Upper lobe of left lung (tissue), 6 donors: ENCODE measurements around the gene HIBADH. TPM values are rescaled to one million over a fixed set of nuclear protein-coding genes. Genes with fewer than 3 reads are reported as not detected.

Experiments used
- ATAC-seq, 2 donors: fragments of 200-7000 bp; cut with Tn5 transposase; one replicate each; pipeline ENCODE4 v1.9.1; 2022; ENCODE audit warnings: mild to moderate bottlenecking in 2 of 2, moderate library complexity in 2 of 2; ENCODE audit not compliant: low FRiP score in 2 of 2
- DNase-seq, 2 donors: peaks; one replicate each; pipeline ENCODE4 v3.0.0-alpha.2; 2019 to 2020
- H3K27ac ChIP-seq, 4 donors: fragments of 200-600 bp; sonication (generic); one replicate each; pipeline ENCODE4 v1.5.1; 2016 to 2019
- H3K27me3 ChIP-seq, 4 donors: fragments of 200-600 bp; sonication (generic); one replicate each; pipeline ENCODE4 v1.5.1; 2017 to 2019
- H3K36me3 ChIP-seq, 4 donors: fragments of 200-600 bp; sonication (generic); one replicate each; pipeline ENCODE4 v1.5.1; 2016 to 2019
- H3K4me1 ChIP-seq, 4 donors: fragments of 200-600 bp; sonication (generic); one replicate each; pipeline ENCODE4 v1.5.1; 2018 to 2019
- H3K4me3 ChIP-seq, 4 donors: fragments of 200-600 bp; sonication (generic); one replicate each; pipeline ENCODE4 v1.5.1; 2017 to 2019; ENCODE audit warnings: mild to moderate bottlenecking in 2 of 4, moderate library complexity in 1 of 4
- H3K9me3 ChIP-seq, 4 donors: fragments of 200-600 bp; sonication (generic); one replicate each; pipeline ENCODE4 v1.5.1; 2018 to 2019
- EP300 ChIP-seq, 4 donors: sonication (generic); formaldehyde crosslinking; IDR thresholded peaks; one replicate each; pipeline ENCODE4 v1.5.1; 2017; ENCODE audit warnings: antibody characterized with exemption in 4 of 4, control low read depth in 2 of 4
- POLR2A ChIP-seq, 4 donors: fragments of 450-650 bp; IDR thresholded peaks; one replicate each; pipeline ENCODE4 v1.5.1; 2016 to 2017; ENCODE audit warnings: antibody characterized with exemption in 4 of 4, mild to moderate bottlenecking in 2 of 4
- POLR2AphosphoS5 ChIP-seq, 2 donors: sonication (generic); formaldehyde crosslinking; IDR thresholded peaks; one replicate each; pipeline ENCODE4 v1.5.1; 2017; ENCODE audit warnings: antibody characterized with exemption in 2 of 2
- WGBS, 2 donors: methylation state at CpG; one replicate each; pipeline ENCODE4 v1.1.5; 2017 to 2018; 5-methylcytosine and 5-hydroxymethylcytosine counted together
- total RNA-seq, 6 donors: library from RNA; depleted of rRNA in 4 of 6; stranded (reverse); fragments of >200 nt in 4 of 6; gene quantifications; one replicate each; pipeline versions ENCODE4 v1.1.0 to v1.2.1, GENCODE V29; 2016 to 2021
- TF ChIP-seq, protein P1 (sequence below), 6 experiments: fragments of 450-650 bp in 4 of 6; fragments of 200-600 bp in 2 of 6; sonication (generic) in 2 of 6; IDR thresholded peaks; one replicate each; pipeline ENCODE4 v1.5.1; 2016 to 2019; ENCODE audit warnings: antibody characterized with exemption in 6 of 6
- donor health status: DM: no; HTN: no; CAD: no; lungs with moderate emphysema.
- donor health status: DM: no; HTN: yes; CAD: no; lungs with severe emphysema.

HIBADH gene
- total RNA-seq, 6 donors from 2014 or later: 7.4 to 26.1 (median 21.8) TPM

DNA sequence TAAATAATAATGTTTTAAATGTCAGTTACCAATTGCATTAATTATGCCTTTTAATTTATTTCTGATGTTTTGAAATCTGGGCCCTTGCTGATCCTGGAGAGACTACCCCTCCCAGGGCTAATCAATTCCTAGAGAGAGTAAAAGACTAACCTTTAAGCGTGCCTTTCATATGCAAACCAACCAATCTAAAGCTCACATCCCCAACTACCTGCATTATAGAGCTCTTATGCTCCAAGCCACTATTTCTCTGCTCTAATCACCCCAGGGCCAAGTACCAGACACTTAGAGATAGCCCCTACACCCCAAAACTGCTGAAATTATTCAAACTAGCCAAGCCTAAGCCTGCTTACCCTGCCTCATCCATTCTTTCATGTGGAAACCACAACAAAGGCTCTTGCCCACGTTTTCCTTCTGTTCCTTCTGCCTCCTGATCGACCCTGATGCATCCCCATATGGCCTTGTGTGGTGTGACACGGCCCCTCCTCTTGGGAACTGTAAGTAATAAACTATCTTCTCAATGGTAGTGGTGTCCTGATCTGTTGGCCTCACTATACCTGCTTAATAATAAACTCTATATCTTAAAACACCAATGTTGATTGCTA, 97.7 kb downstream of the HIBADH start:
- H3K36me3 ChIP-seq: no peaks in the 10 kb centered on the region
- no peak for ATAC-seq
- H3K4me3 ChIP-seq: no peak overlapping the region
- WGBS, 2 donors: 82 to 83% methylated on average over 4 of the region's 4 CpGs
- H3K27ac ChIP-seq: no peak overlapping the region
- H3K27me3 ChIP-seq: no peaks in the 10 kb centered on the region
- H3K9me3 ChIP-seq: no peaks in the 10 kb centered on the region
- no peaks in the 10 kb centered on the region for H3K4me1 ChIP-seq
- no peak for DNase-seq
- TF ChIP-seq POLR2AphosphoS5 (IDR thresholded peaks at IDR 0.05): no peak
- no peak for TF ChIP-seq EP300 (IDR thresholded peaks at IDR 0.05)
- TF ChIP-seq, protein P1, sequence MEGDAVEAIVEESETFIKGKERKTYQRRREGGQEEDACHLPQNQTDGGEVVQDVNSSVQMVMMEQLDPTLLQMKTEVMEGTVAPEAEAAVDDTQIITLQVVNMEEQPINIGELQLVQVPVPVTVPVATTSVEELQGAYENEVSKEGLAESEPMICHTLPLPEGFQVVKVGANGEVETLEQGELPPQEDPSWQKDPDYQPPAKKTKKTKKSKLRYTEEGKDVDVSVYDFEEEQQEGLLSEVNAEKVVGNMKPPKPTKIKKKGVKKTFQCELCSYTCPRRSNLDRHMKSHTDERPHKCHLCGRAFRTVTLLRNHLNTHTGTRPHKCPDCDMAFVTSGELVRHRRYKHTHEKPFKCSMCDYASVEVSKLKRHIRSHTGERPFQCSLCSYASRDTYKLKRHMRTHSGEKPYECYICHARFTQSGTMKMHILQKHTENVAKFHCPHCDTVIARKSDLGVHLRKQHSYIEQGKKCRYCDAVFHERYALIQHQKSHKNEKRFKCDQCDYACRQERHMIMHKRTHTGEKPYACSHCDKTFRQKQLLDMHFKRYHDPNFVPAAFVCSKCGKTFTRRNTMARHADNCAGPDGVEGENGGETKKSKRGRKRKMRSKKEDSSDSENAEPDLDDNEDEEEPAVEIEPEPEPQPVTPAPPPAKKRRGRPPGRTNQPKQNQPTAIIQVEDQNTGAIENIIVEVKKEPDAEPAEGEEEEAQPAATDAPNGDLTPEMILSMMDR (IDR thresholded peaks at IDR 0.05): no peak
- no peak for TF ChIP-seq POLR2A (IDR thresholded peaks at IDR 0.05)

DNA sequence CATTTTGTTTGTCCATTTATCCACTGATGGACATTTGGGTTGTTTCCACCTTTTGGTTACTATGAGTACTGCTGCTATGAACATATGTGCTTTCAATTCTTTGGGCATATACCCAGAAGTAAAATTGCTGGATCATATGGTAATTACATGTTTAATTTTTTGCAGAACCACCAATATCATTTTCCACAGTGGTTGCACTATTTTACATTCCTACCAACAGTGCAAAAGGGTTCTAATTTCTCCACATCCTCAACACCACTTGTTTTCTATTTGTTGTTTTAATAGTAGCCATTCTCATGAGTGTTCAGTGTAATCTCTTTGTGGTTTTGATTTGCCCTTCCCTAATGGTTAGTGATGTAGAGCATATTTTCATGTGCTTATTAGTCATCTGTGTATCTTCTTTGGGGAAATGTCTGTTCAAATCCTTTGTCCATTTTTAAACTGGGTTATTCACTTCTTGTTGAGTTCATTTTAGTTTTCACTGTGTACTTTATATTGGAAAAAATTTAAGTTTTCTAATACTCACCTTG, 101.9 kb downstream of the HIBADH start:
- no peak for ATAC-seq
- H3K27me3 ChIP-seq: no peaks in the 10 kb centered on the region
- H3K27ac ChIP-seq: no peak overlapping the region

GRCh38 chr7:27555670-27556069, 107.0 kb downstream of the HIBADH start:
- WGBS, 2 donors: 83 to 86% methylated on average over 2 of the region's 2 CpGs
- no peaks in the 10 kb centered on the region for H3K36me3 ChIP-seq
- TF ChIP-seq POLR2AphosphoS5 (IDR thresholded peaks at IDR 0.05) (no peak), EP300 (IDR thresholded peaks at IDR 0.05) (no peak), POLR2A (IDR thresholded peaks at IDR 0.05) (no peak)
- TF ChIP-seq, protein P1 (IDR thresholded peaks at IDR 0.05): no peak
- no peaks in the 10 kb centered on the region for H3K27me3 ChIP-seq
- H3K4me3 ChIP-seq: no peak overlapping the region
- DNase-seq (no peak), ATAC-seq (no peak)
- H3K4me1 ChIP-seq: no peaks in the 10 kb centered on the region
- no peaks in the 10 kb centered on the region for H3K9me3 ChIP-seq
- H3K27ac ChIP-seq: no peak overlapping the region

More for the DNA sequence above, 101.9 kb downstream of the HIBADH start:
- no peak for DNase-seq
- no peak for TF ChIP-seq POLR2AphosphoS5 (IDR thresholded peaks at IDR 0.05)
- TF ChIP-seq POLR2A (IDR thresholded peaks at IDR 0.05): no peak
- TF ChIP-seq EP300 (IDR thresholded peaks at IDR 0.05): no peak
- TF ChIP-seq, protein P1 (IDR thresholded peaks at IDR 0.05): no peak
- no peaks in the 10 kb centered on the region for H3K36me3 ChIP-seq
- no peaks in the 10 kb centered on the region for H3K9me3 ChIP-seq
- H3K4me1 ChIP-seq: no peaks in the 10 kb centered on the region
- no peak overlapping the region for H3K4me3 ChIP-seq

DNA sequence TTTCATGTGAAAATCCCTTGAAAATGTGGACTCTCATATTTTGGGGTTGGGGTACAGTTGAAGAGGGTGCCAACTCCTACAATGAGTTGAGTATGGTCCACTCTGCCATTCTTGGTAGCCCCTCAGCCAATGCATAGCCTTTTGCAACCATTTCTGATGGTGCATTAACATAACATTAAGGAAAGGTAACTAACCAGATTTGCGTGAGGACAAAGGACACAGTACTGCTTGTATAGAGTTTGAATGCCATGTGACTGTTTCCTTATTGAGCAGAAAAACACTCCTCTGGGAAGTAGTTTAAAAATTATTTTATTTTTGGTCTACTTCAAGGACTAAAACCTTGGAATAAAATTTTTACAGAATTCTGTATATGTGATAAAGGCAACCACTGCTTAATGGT, 107.9 kb downstream of the HIBADH start:
- no peak overlapping the region for H3K4me3 ChIP-seq
- TF ChIP-seq EP300 (IDR thresholded peaks at IDR 0.05): no peak
- no peak for TF ChIP-seq POLR2AphosphoS5 (IDR thresholded peaks at IDR 0.05)
- TF ChIP-seq, protein P1 (IDR thresholded peaks at IDR 0.05): no peak
- TF ChIP-seq POLR2A (IDR thresholded peaks at IDR 0.05): no peak
- H3K4me1 ChIP-seq: no peaks in the 10 kb centered on the region
- H3K36me3 ChIP-seq: no peaks in the 10 kb centered on the region
- WGBS, 2 donors: 93 to 100% methylated on average over 1 of the region's 1 CpG
- ATAC-seq (no peak), DNase-seq (no peak)
- no peaks in the 10 kb centered on the region for H3K9me3 ChIP-seq
- H3K27ac ChIP-seq: no peak overlapping the region
- no peaks in the 10 kb centered on the region for H3K27me3 ChIP-seq

- WGBS, 2 donors: 95 to 97% methylated on average over 5 of the region's 5 CpGs
- no peak for DNase-seq
- no peak for TF ChIP-seq POLR2A (IDR thresholded peaks at IDR 0.05)
- TF ChIP-seq EP300 (IDR thresholded peaks at IDR 0.05): no peak
- TF ChIP-seq POLR2AphosphoS5 (IDR thresholded peaks at IDR 0.05): no peak
- TF ChIP-seq, protein P1 (IDR thresholded peaks at IDR 0.05): no peak
These were observed 109.4 kb downstream of the HIBADH start for GRCh38 chr7:27553273-27553672.

More at GRCh38 chr7:27553273-27553672, 109.4 kb downstream of the HIBADH start:
- Histone ChIP-seq H3K9me3 (no peaks in the 10 kb centered on the region), H3K4me3 (no peak overlapping the region), H3K36me3 (no peaks in the 10 kb centered on the region), H3K27me3 (no peaks in the 10 kb centered on the region), H3K27ac (no peak overlapping the region), H3K4me1 (no peaks in the 10 kb centered on the region)
- ATAC-seq: no peak
